Testis (tissue), 3 donors: Measurements from ENCODE around the gene TULP4. TPM values are rescaled to one million over a fixed set of nuclear protein-coding genes. Genes with fewer than 3 reads are reported as not detected.

Experiments used
- DNase-seq: peaks from one replicate; pipeline ENCODE4 v3.0.0-alpha.2; 2019
- H3K27ac ChIP-seq, 2 donors: fragments of 200-600 bp; sonication (generic); one replicate each; pipeline ENCODE4 v1.5.1; 2019
- H3K27me3 ChIP-seq: fragments of 200-600 bp; sonication (generic); one replicate; pipeline ENCODE4 v1.5.1; 2019
- H3K36me3 ChIP-seq: fragments of 200-600 bp; sonication (generic); one replicate; pipeline ENCODE4 v1.5.1; 2017; ENCODE audit warnings: low read depth; ENCODE audit errors: missing control alignments
- H3K4me1 ChIP-seq: fragments of 200-600 bp; sonication (generic); one replicate; pipeline ENCODE4 v1.5.1; 2019
- H3K4me3 ChIP-seq, 2 donors: fragments of 200-600 bp; sonication (generic); one replicate each; pipeline ENCODE4 v1.5.1; 2017 to 2019
- H3K9me3 ChIP-seq: fragments of 200-600 bp; sonication (generic); one replicate; pipeline ENCODE4 v1.5.1; 2017
- CTCF ChIP-seq, 3 experiments: fragments of 450-650 bp in 2 of 3; fragments of 200-600 bp in 1 of 3; sonication (generic) in 1 of 3; IDR thresholded peaks; one replicate each; pipeline ENCODE4 v1.5.1; 2016 to 2019; ENCODE audit warnings: antibody characterized with exemption in 3 of 3, mild to moderate bottlenecking in 2 of 3, moderate library complexity in 1 of 3
- POLR2A ChIP-seq: fragments of 450-650 bp; IDR thresholded peaks from one replicate; pipeline ENCODE4 v1.6.1; 2017; ENCODE audit warnings: antibody characterized with exemption, mild to moderate bottlenecking, moderate library complexity
- WGBS, 2 donors: methylation state at CpG; one replicate each; pipeline ENCODE4 v1.1.5; 2018; 5-methylcytosine and 5-hydroxymethylcytosine counted together
- intact Hi-C: fragments of 100-400 bp; cut with DNase I; formaldehyde crosslinking; loops from one replicate; pipeline ENCODE4 v1.15.1; 2023; ENCODE audit warnings: low total_unique reads
- polyA plus RNA-seq: library from polyadenylated mRNA; stranded (reverse); fragments of 350-450 nt; fragmentation: Illumina TruSeq; extraction: RNeasy Lipid Tissue Mini Kit (QIAGEN cat#74804); gene quantifications from one replicate; pipeline ENCODE4 v1.2.3, GENCODE V29; 2014; ENCODE audit warnings: low read depth, low replicate concordance; ENCODE audit not compliant: insufficient read depth
- total RNA-seq, 2 donors: library from RNA; depleted of rRNA; stranded (reverse); fragments of >200 nt; gene quantifications; one replicate each; pipeline ENCODE4 v1.2.3, GENCODE V29; 2016

Gene TULP4
- total and polyA plus RNA-seq, 3 donors from 2014 or later: 18.0 to 211 (median 116) TPM

DNA sequence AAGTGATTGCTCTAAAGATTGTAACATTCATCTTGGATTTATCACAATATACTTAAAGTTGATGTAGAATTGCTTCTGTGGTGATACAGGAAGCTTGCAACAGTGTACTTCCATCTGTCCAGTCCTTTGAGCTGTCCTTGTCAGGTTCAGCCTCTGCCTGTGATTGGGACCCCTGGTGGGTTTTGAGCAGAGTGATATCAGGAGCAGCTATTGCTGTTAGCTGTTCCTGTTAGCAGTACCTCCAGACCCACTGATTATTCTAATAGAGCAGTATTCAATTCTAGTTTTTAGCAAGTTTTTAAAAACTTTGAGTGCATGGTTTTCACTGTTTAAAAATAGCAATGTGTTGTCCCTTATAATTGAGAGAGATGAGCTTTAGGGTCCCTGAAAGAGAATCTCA, 48.8 kb downstream of the TULP4 start:
- no peak overlapping the region for H3K4me3 ChIP-seq
- no peaks in the 10 kb centered on the region for H3K9me3 ChIP-seq
- H3K4me1 ChIP-seq: no peaks in the 10 kb centered on the region
- TF ChIP-seq POLR2A: no peak
- H3K36me3 ChIP-seq: no peaks in the 10 kb centered on the region
- no peak overlapping the region for H3K27ac ChIP-seq
- intact Hi-C loops: no loop called here
- DNase-seq: no peak
- H3K27me3 ChIP-seq: no peaks in the 10 kb centered on the region

- Histone ChIP-seq H3K4me3 (no peak overlapping the region), H3K27me3 (no peaks in the 10 kb centered on the region), H3K27ac (no peak overlapping the region), H3K36me3 (no peaks in the 10 kb centered on the region), H3K9me3 (no peaks in the 10 kb centered on the region), H3K4me1 (no peaks in the 10 kb centered on the region)
- TF ChIP-seq POLR2A (no peak), CTCF (IDR thresholded peaks at IDR 0.05) (no peak)
- intact Hi-C loops: no loop called here
- DNase-seq: no peak
- WGBS, 2 donors: 82 to 87% methylated on average over 5 of the region's 5 CpGs
Measured at GRCh38 chr6:158361961-158362669, 49.9 kb downstream of the TULP4 start.

- no peak for DNase-seq
- H3K9me3 ChIP-seq: no peaks in the 10 kb centered on the region
- no peaks in the 10 kb centered on the region for H3K27me3 ChIP-seq
- TF ChIP-seq POLR2A (no peak), CTCF (IDR thresholded peaks at IDR 0.05) (no peak)
- H3K27ac ChIP-seq: no peak overlapping the region
- peaks cover 7% of the 10 kb centered on the region for H3K4me1 ChIP-seq
- intact Hi-C loops: no loop called here
- H3K4me3 ChIP-seq: no peak overlapping the region
- 91 to 92% methylated on average over 6 of the region's 6 CpGs for WGBS, 2 donors
- H3K36me3 ChIP-seq: no peaks in the 10 kb centered on the region
Measured at GRCh38 chr6:158366363-158366762, 54.1 kb downstream of the TULP4 start.

DNA sequence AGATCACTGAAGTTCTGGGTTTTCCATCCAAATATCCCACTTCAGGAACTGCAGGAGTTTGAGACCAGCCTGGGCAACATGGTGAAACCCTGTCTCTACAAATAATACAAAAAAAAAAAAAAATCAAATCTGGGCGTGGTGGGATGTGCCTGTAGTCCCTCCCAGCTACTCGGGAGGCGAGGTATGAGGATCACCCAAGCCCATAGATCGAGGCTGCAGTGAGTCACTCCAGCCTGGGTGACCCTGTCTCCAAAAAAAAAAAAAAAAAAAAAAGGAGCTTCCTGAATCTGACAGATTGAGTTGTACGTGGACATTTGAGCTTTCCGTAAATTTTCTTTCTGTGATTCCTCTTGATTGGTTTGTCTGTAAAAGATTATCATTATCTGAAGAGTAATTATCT, 55.6 kb downstream of the TULP4 start:
- 84 to 93% methylated on average over 6 of the region's 6 CpGs for WGBS, 2 donors
- Histone ChIP-seq H3K27ac (no peak overlapping the region), H3K27me3 (no peaks in the 10 kb centered on the region), H3K4me1 (peaks cover 10% of the 10 kb centered on the region), H3K9me3 (no peaks in the 10 kb centered on the region), H3K36me3 (no peaks in the 10 kb centered on the region), H3K4me3 (no peak overlapping the region)
- intact Hi-C loops: no loop called here
- TF ChIP-seq POLR2A: no peak
- no peak for TF ChIP-seq CTCF (IDR thresholded peaks at IDR 0.05)
- no peak for DNase-seq

DNA sequence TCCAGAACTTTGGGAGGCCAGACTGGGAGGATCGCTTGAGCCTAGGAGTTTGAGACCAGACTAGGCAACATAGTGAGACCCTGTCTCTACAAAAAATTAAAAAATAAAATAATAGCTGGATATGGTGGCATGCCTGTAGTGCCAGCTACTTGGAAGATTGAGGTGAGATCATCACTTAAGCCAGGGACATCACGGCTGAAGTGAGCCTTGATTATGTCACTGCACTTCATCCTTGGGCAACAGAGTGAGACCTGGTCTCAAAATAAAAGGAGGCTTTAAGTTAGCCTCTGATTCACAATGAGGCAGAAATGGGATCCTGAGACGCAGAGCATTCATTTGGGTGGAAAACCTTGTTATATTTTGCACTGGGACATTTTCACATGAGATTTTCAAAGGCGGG, 57.0 kb downstream of the TULP4 start:
- 97% methylated on average over 4 of the region's 4 CpGs for WGBS, 2 donors
- Histone ChIP-seq H3K36me3 (no peaks in the 10 kb centered on the region), H3K9me3 (no peaks in the 10 kb centered on the region), H3K27me3 (no peaks in the 10 kb centered on the region), H3K4me3 (no peak overlapping the region), H3K4me1 (peaks cover 10% of the 10 kb centered on the region), H3K27ac (no peak overlapping the region)
- intact Hi-C loops: no loop called here
- TF ChIP-seq POLR2A: no peak
- no peak for TF ChIP-seq CTCF (IDR thresholded peaks at IDR 0.05)
- DNase-seq: no peak
